H1 (cell line): Measurements from ENCODE around the gene SEC63.

Source experiments
- CTCF ChIP-seq, 3 experiments: IDR thresholded peaks; 1 replicate in 2 of 3; 2 replicates in 1 of 3; pipeline versions ENCODE4 v1.5.1 to v1.6.1; 2011; ENCODE audit warnings: low read length in 3 of 3, mild to moderate bottlenecking in 3 of 3, inconsistent platforms in 2 of 3, low read depth in 1 of 3, moderate library complexity in 1 of 3; ENCODE audit not compliant: insufficient read depth in 1 of 3; ENCODE audit errors: control extremely low read depth in 1 of 3
- RFX5 ChIP-seq: IDR thresholded peaks from 2 replicates; pipeline ENCODE4 v1.6.1; 2011; ENCODE audit warnings: low read depth, low read length, improper control_type of control experiment, borderline replicate concordance
- TAF1 ChIP-seq: IDR thresholded peaks from 2 replicates; pipeline ENCODE4 v1.6.1; 2011; ENCODE audit warnings: mild to moderate bottlenecking, low read depth, low read length
- YY1 ChIP-seq: IDR thresholded peaks from 2 replicates; pipeline ENCODE4 v1.6.1; 2011; ENCODE audit warnings: low read depth, mild to moderate bottlenecking, low read length

- TF ChIP-seq RFX5 (no peak), TAF1 (no peak), YY1 (no peak), CTCF (IDR thresholded peaks at IDR 0.05; ENCODE audit: control extremely low read depth in 1 of 3, insufficient read depth in 1 of 3, low read depth in 1 of 3, low read length in 3 of 3) (no peak)
Measured at GRCh38 chr6:107959392-107959791, 1.4 kb upstream of the SEC63 start.
